Neuronal stem cell (in vitro differentiated cells): ENCODE measurements around the gene HCAR3.

Experiments used
- DNase-seq: peaks from one replicate; pipeline ENCODE4 v3.0.0-alpha.2; 2013; ENCODE audit warnings: low spot score
- H2AFZ ChIP-seq: one replicate; pipeline ENCODE4 v1.6.1; 2013; ENCODE audit warnings: mild to moderate bottlenecking, low read length, inconsistent platforms
- H2AK5ac ChIP-seq: 2 replicates; pipeline ENCODE4 v1.6.1; 2013; ENCODE audit warnings: low read depth, mild to moderate bottlenecking, inconsistent platforms, low read length, moderate library complexity, mixed read lengths
- H2BK120ac ChIP-seq: 2 replicates; pipeline ENCODE4 v1.6.1; 2013; ENCODE audit warnings: low read depth, mild to moderate bottlenecking, inconsistent platforms, low read length, moderate library complexity, mixed read lengths
- H2BK12ac ChIP-seq: one replicate; pipeline ENCODE4 v1.6.1; 2013; ENCODE audit warnings: low read length, inconsistent platforms
- H2BK15ac ChIP-seq: 2 replicates; pipeline ENCODE4 v1.6.1; 2013; ENCODE audit warnings: mild to moderate bottlenecking, low read length, inconsistent platforms, mixed read lengths
- H2BK5ac ChIP-seq: one replicate; pipeline ENCODE4 v1.6.1; 2013; ENCODE audit warnings: inconsistent platforms, mild to moderate bottlenecking, low read length, moderate library complexity
- H3K14ac ChIP-seq: one replicate; pipeline ENCODE4 v1.6.1; 2013; ENCODE audit warnings: low read length, inconsistent platforms
- H3K18ac ChIP-seq: 2 replicates; pipeline ENCODE4 v1.6.1; 2013; ENCODE audit warnings: low read length, inconsistent platforms
- H3K23ac ChIP-seq: 2 replicates; pipeline ENCODE4 v1.6.1; 2013; ENCODE audit warnings: low read depth, mild to moderate bottlenecking, mixed read lengths, low read length, inconsistent platforms; ENCODE audit not compliant: poor library complexity
- H3K27ac ChIP-seq: replicated peaks from 3 replicates; pipeline ENCODE4 v1.5.1; 2013; ENCODE audit warnings: low read length, inconsistent platforms
- H3K27me3 ChIP-seq, 3 experiments: 2 replicates each; pipeline ENCODE4 v1.6.1; 2013; ENCODE audit warnings: low read length in 3 of 3, mild to moderate bottlenecking in 2 of 3, inconsistent platforms in 1 of 3, low read depth in 1 of 3, mixed read lengths in 1 of 3, moderate library complexity in 1 of 3; ENCODE audit not compliant: control insufficient read depth in 3 of 3, insufficient read depth in 3 of 3
- H3K36me3 ChIP-seq, 2 donors: replicated peaks in 1 of 2; 2 replicates each; pipeline ENCODE4 v1.6.1; 2013; ENCODE audit warnings: low read length in 2 of 2; ENCODE audit not compliant: control insufficient read depth in 2 of 2, insufficient read depth in 2 of 2
- H3K4ac ChIP-seq: 2 replicates; pipeline ENCODE4 v1.6.1; 2013; ENCODE audit warnings: inconsistent platforms, mild to moderate bottlenecking, low read length, moderate library complexity
- H3K4me1 ChIP-seq, 2 donors: 1 replicate in 1 of 2; 2 replicates in 1 of 2; pipeline ENCODE4 v1.6.1; 2013; ENCODE audit warnings: low read length in 2 of 2, low read depth in 1 of 2; ENCODE audit not compliant: control insufficient read depth in 2 of 2, insufficient read depth in 1 of 2
- H3K4me2 ChIP-seq: one replicate; pipeline ENCODE4 v1.6.1; 2013; ENCODE audit warnings: mild to moderate bottlenecking, low read length, inconsistent platforms; ENCODE audit not compliant: insufficient read depth, poor library complexity, severe bottlenecking
- H3K4me3 ChIP-seq, 2 donors: 2 replicates each; pipeline ENCODE4 v1.5.1; 2013; ENCODE audit warnings: low read length in 2 of 2, mild to moderate bottlenecking in 2 of 2, inconsistent platforms in 1 of 2, moderate library complexity in 1 of 2
- H3K79me1 ChIP-seq: one replicate; pipeline ENCODE4 v1.6.1; 2013; ENCODE audit warnings: low read depth, mild to moderate bottlenecking, inconsistent platforms, low read length, moderate library complexity
- H3K9ac ChIP-seq: one replicate; pipeline ENCODE4 v1.6.1; 2013; ENCODE audit warnings: mild to moderate bottlenecking, low read depth, low read length, inconsistent platforms; ENCODE audit not compliant: poor library complexity
- H3K9me3 ChIP-seq, 2 donors: replicated peaks in 1 of 2; 2 replicates each; pipeline versions ENCODE3 to v1.6.1; 2013; ENCODE audit warnings: low read length in 2 of 2, mild to moderate bottlenecking in 2 of 2, inconsistent platforms in 1 of 2, low read depth in 1 of 2, mixed read lengths in 1 of 2, moderate library complexity in 1 of 2; ENCODE audit not compliant: control insufficient read depth in 2 of 2, insufficient read depth in 1 of 2
- H4K8ac ChIP-seq: one replicate; pipeline ENCODE4 v1.6.1; 2013; ENCODE audit warnings: low read depth, mild to moderate bottlenecking, inconsistent platforms, low read length, moderate library complexity
- H4K91ac ChIP-seq: one replicate; pipeline ENCODE4 v1.6.1; 2013; ENCODE audit warnings: low read length, low read depth, mild to moderate bottlenecking, inconsistent platforms; ENCODE audit not compliant: poor library complexity
- WGBS, 2 donors: extraction: QIAGEN DNeasy Blood & Tissue Kit; methylation state at CpG; one replicate each; pipeline ENCODE4 v1.1.7; 2013; ENCODE audit warnings: missing lambda C conversion rate in 2 of 2, mixed read lengths in 1 of 2; ENCODE audit not compliant: insufficient read length in 2 of 2, insufficient replicate concordance in 1 of 2; ENCODE audit errors: extremely low coverage in 2 of 2; 5-methylcytosine and 5-hydroxymethylcytosine counted together

HCAR3 gene

DNA sequence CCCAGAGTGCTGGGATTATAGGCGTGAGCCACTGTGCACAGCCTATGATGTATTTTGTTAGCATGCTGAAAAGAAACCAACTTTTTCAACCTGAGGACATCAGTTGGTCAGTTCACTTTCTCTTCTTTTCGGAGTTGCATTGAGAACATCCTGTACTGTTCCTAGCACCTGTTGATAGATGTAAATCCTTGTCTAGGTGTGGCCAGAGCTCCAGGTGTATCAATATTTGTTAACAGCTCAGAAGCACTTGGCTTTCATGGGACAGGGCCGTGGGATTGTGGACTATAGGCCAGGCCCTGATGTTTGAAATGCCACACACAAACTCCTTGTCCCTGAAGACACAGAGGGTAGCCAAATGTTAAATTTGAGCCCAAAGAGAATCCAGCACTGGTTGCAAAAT lies 28.3 kb downstream of the HCAR3 start:
- Histone ChIP-seq H3K79me1 (no peaks in the 10 kb centered on the region), H3K23ac (no peak overlapping the region), H3K9me3 (no peaks in the 10 kb centered on the region), H3K36me3 (no peaks in the 10 kb centered on the region), H3K4me2 (no peak overlapping the region), H2BK5ac (no peak overlapping the region), H3K4me1 (no peaks in the 10 kb centered on the region), H3K27me3 (no peaks in the 10 kb centered on the region), H3K27ac (no peak overlapping the region), H3K4ac (no peak overlapping the region), H2BK120ac (no peak overlapping the region), H2BK15ac (no peak overlapping the region), H3K18ac (no peak overlapping the region), H3K4me3 (no peak overlapping the region), H4K8ac (no peak overlapping the region), H3K14ac (no peak overlapping the region), H2AFZ (no peak overlapping the region), H3K9ac (no peak overlapping the region), H2BK12ac (no peak overlapping the region), H4K91ac (no peak overlapping the region), H2AK5ac (no peak overlapping the region)
- DNase-seq, result no peak
- no CpG with 5 or more reads among the region's 3 CpGs for WGBS, 2 donors

GRCh38 chr12:122687086-122687485 lies 29.5 kb downstream of the HCAR3 start:
- Histone ChIP-seq H3K4me1 (no peaks in the 10 kb centered on the region), H3K14ac (no peak overlapping the region), H3K9me3 (no peaks in the 10 kb centered on the region), H2BK5ac (no peak overlapping the region), H3K79me1 (no peaks in the 10 kb centered on the region), H3K4me3 (no peak overlapping the region), H2BK120ac (no peak overlapping the region), H2BK12ac (no peak overlapping the region), H3K9ac (no peak overlapping the region), H3K36me3 (no peaks in the 10 kb centered on the region), H3K4ac (no peak overlapping the region), H2AK5ac (no peak overlapping the region), H2AFZ (no peak overlapping the region), H4K91ac (no peak overlapping the region), H3K27me3 (no peaks in the 10 kb centered on the region), H3K18ac (no peak overlapping the region), H3K23ac (no peak overlapping the region), H3K4me2 (no peak overlapping the region), H3K27ac (no peak overlapping the region), H4K8ac (no peak overlapping the region), H2BK15ac (no peak overlapping the region)
- no peak for DNase-seq
- WGBS, 2 donors, result no CpG with 5 or more reads among the region's 5 CpGs

DNA sequence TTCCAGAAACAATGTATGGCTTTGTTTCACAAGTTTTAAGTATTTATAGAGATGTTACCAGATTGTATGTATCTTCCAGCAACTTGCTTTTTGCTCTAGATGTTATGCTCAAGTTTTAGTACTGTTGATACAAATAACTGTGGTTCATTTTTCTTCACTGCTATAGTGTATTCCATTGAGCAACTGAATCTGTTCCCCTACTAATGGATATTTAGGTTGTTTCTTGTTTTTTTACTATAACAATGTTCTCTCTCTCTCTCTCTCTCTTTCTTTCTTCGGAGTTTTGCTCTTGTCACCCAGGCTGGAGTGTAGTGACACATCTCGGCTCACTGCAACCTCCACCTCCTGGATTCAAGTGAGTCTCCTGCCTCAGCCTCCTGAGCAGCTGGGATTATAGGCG lies 30.1 kb downstream of the HCAR3 start:
- no peak overlapping the region for H2BK120ac ChIP-seq
- H4K91ac ChIP-seq, result no peak overlapping the region
- H2AK5ac ChIP-seq, result no peak overlapping the region
- no peak overlapping the region for H3K4ac ChIP-seq
- no peaks in the 10 kb centered on the region for H3K9me3 ChIP-seq
- no peak overlapping the region for H2BK15ac ChIP-seq
- no peak overlapping the region for H3K9ac ChIP-seq
- H3K36me3 ChIP-seq, result no peaks in the 10 kb centered on the region
- no peak overlapping the region for H2AFZ ChIP-seq
- no peak overlapping the region for H3K18ac ChIP-seq
- no peak overlapping the region for H3K27ac ChIP-seq
- no CpG with 5 or more reads among the region's 3 CpGs for WGBS, 2 donors
- DNase-seq, result no peak
- H3K4me3 ChIP-seq, result no peak overlapping the region
- H3K79me1 ChIP-seq, result no peaks in the 10 kb centered on the region
- no peaks in the 10 kb centered on the region for H3K27me3 ChIP-seq
- no peaks in the 10 kb centered on the region for H3K4me1 ChIP-seq
- H3K14ac ChIP-seq, result no peak overlapping the region
- no peak overlapping the region for H4K8ac ChIP-seq
- H3K4me2 ChIP-seq, result no peak overlapping the region
- H3K23ac ChIP-seq, result no peak overlapping the region
- H2BK12ac ChIP-seq, result no peak overlapping the region
- H2BK5ac ChIP-seq, result no peak overlapping the region

DNA sequence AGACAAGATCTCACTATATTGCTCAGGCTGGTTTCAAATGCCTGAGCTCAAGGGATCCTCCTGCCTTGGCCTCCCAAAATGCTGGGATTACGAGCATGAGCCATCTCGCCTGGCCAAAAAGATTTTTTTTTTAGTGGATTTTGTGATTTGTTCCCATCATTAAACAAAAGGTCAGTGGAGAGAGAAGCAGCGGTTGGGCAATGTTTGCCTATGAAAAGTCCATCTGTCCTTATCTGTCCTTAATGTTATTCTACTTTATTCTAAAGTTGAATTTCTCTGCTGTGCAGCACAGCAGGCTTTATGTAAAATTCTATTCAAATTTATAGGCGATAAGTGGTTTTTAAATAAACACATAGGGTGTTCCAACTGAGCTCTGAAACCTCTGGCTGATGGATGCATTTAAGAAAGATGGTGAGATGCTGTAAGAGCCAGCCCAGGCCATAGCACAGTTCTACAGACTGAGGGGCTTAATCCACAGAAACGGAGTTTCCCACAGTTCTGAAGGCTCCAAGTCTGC lies 32.3 kb downstream of the HCAR3 start:
- no peak overlapping the region for H3K18ac ChIP-seq
- H2AFZ ChIP-seq, result peak overlapping the region; percentile 51
- H3K4me3 ChIP-seq, result no peak overlapping the region
- no peak overlapping the region for H3K14ac ChIP-seq
- no peaks in the 10 kb centered on the region for H3K27me3 ChIP-seq
- no peaks in the 10 kb centered on the region for H3K9me3 ChIP-seq
- no peak overlapping the region for H2BK15ac ChIP-seq
- H4K91ac ChIP-seq, result no peak overlapping the region
- H3K79me1 ChIP-seq, result no peaks in the 10 kb centered on the region
- no peak overlapping the region for H3K9ac ChIP-seq
- H2AK5ac ChIP-seq, result no peak overlapping the region
- H3K4me2 ChIP-seq, result no peak overlapping the region
- H3K36me3 ChIP-seq, result no peaks in the 10 kb centered on the region
- H3K4me1 ChIP-seq, result no peaks in the 10 kb centered on the region
- H3K4ac ChIP-seq, result no peak overlapping the region
- H3K27ac ChIP-seq, result no peak overlapping the region
- no CpG with 5 or more reads among the region's 5 CpGs for WGBS, 2 donors
- H3K23ac ChIP-seq, result no peak overlapping the region
- no peak overlapping the region for H2BK12ac ChIP-seq
- H2BK120ac ChIP-seq, result no peak overlapping the region
- no peak overlapping the region for H4K8ac ChIP-seq
- no peak overlapping the region for H2BK5ac ChIP-seq
- no peak for DNase-seq
